ENCODE data around the gene TMEM117. TPM values are rescaled to one million over a fixed set of nuclear protein-coding genes. Genes with fewer than 3 reads are reported as not detected.

Gene TMEM117
- total RNA-seq, 4 donors from 2014 or later: 13.9 to 34.1 (median 29.1) TPM

DNA sequence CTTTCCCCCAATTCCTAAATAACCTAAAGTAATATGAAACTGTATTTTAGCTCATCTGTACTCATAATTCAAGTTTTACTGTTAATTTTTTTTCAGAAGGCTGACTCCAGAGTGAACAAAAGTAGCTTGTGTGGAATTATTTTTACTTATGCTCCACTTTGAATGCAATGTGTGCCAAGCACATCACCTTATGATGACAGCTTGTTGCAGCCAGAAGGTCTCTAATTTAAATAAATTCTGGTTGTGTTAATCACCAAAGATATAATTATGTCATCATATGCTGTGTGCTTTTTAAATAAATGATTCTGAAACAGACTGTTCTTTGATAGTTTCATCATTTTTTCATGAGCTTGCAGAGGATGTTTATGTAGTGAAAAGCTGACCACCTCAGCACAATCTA is 283.1 kb downstream of the TMEM117 start:
- Histone ChIP-seq H3K4me3 (no peak overlapping the region), H3K27me3 (no peaks in the 10 kb centered on the region), H3K9me3 (no peaks in the 10 kb centered on the region), H3K36me3 (no peaks in the 10 kb centered on the region), H3K27ac (no peak overlapping the region), H3K4me1 (no peaks in the 10 kb centered on the region)
- TF ChIP-seq POLR2A (IDR thresholded peaks at IDR 0.05) (no peak), POLR2AphosphoS5 (IDR thresholded peaks at IDR 0.05) (no peak), EP300 (IDR thresholded peaks at IDR 0.05) (no peak)
- TF ChIP-seq, protein P1, sequence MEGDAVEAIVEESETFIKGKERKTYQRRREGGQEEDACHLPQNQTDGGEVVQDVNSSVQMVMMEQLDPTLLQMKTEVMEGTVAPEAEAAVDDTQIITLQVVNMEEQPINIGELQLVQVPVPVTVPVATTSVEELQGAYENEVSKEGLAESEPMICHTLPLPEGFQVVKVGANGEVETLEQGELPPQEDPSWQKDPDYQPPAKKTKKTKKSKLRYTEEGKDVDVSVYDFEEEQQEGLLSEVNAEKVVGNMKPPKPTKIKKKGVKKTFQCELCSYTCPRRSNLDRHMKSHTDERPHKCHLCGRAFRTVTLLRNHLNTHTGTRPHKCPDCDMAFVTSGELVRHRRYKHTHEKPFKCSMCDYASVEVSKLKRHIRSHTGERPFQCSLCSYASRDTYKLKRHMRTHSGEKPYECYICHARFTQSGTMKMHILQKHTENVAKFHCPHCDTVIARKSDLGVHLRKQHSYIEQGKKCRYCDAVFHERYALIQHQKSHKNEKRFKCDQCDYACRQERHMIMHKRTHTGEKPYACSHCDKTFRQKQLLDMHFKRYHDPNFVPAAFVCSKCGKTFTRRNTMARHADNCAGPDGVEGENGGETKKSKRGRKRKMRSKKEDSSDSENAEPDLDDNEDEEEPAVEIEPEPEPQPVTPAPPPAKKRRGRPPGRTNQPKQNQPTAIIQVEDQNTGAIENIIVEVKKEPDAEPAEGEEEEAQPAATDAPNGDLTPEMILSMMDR (IDR thresholded peaks at IDR 0.05): no peak
- no peak for DNase-seq (ENCODE audit: low spot score in 2 of 2)

DNA sequence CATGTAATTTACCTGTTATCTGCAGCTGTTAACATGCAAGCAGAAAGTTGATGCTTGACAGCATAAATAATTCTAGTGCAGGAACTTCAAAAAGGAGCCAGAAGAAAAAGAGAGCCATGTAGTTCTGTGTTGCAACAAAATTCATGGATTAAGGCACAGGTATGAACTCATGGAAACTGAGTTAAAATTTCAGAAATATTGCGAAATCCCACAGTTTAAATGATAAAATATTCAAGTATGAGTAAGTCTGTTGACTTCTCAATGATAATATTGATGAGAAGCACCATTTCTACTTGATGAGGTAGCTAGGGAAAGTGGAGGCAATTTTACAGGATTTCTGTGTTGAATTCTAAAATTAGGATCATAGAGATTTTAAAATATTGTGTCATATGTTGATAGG is 290.9 kb downstream of the TMEM117 start:
- TF ChIP-seq EP300 (IDR thresholded peaks at IDR 0.05) (no peak), POLR2A (IDR thresholded peaks at IDR 0.05) (no peak), POLR2AphosphoS5 (IDR thresholded peaks at IDR 0.05) (no peak)
- TF ChIP-seq, protein P1 (IDR thresholded peaks at IDR 0.05): no peak
- H3K4me1 ChIP-seq: no peaks in the 10 kb centered on the region
- DNase-seq (ENCODE audit: low spot score in 2 of 2): no peak
- H3K4me3 ChIP-seq: no peak overlapping the region
- H3K27ac ChIP-seq: no peak overlapping the region
- no peaks in the 10 kb centered on the region for H3K9me3 ChIP-seq
- no peaks in the 10 kb centered on the region for H3K36me3 ChIP-seq
- no peaks in the 10 kb centered on the region for H3K27me3 ChIP-seq
- WGBS: 93% methylated on average over 1 of the region's 1 CpG

DNA sequence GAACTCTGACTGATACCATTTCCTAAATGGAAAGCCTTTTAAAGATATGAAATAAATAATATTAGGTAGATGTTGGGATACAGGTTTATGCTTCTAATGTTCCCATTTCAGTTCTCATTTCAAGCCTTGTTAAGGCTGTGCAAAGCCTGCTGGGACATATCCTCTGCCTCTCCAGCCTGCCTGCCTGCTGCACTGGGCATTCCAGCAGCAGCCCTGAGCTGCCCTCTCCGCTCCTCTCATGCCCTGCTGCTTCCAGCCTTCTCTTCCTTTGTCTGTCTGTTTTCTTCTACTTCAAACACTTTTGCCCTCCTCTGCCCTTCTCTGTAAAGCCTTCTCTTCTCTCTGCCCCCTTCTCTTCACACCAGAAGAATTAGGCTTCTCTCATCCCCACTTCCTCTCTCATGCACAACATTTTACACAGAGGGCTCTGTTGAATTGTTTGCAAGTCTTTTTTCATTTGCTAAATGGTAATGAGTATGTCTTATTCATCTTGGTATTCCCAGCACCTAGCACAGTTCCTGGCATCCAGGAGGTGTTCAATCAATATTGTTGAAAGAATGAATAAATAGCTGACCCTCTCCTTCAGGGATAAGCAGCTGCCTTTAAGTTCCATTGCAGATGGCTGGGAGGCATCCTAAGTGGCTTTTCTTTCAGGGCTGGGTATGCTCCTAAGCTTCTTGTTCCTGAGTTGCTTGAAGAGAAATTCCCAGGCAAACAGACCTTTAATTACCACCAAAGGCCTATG is 292.3 kb downstream of the TMEM117 start:
- no peaks in the 10 kb centered on the region for H3K27me3 ChIP-seq
- DNase-seq (ENCODE audit: low spot score in 2 of 2): no peak
- WGBS: 93% methylated on average over 1 of the region's 1 CpG
- no peak overlapping the region for H3K4me3 ChIP-seq
- H3K36me3 ChIP-seq: no peaks in the 10 kb centered on the region
- H3K9me3 ChIP-seq: no peaks in the 10 kb centered on the region
- H3K27ac ChIP-seq: no peak overlapping the region
- no peak for TF ChIP-seq EP300 (IDR thresholded peaks at IDR 0.05)
- TF ChIP-seq POLR2A (IDR thresholded peaks at IDR 0.05): no peak
- no peak for TF ChIP-seq POLR2AphosphoS5 (IDR thresholded peaks at IDR 0.05)
- TF ChIP-seq, protein P1 (IDR thresholded peaks at IDR 0.05): no peak
- no peaks in the 10 kb centered on the region for H3K4me1 ChIP-seq

DNA sequence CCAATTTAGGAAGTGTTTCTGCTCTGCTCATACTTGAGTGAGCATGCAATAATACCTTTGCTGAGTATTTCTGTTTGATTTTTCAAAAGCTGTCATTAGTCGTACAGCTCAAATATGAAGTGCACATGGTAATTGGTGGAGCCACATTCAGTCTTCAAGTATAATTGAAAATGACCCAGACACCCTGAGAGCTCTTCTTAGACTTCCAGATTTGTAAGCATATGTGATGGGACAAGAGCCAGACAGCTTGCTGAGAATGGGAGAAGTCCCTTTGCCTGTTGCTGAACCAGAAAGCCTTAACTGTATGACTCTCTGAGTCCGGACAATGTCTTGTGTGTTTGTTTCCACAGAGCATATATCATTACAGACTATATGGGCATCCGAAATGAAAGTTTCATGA is 307.3 kb downstream of the TMEM117 start:
- Histone ChIP-seq H3K4me1 (no peaks in the 10 kb centered on the region), H3K27me3 (no peaks in the 10 kb centered on the region), H3K4me3 (no peak overlapping the region), H3K27ac (no peak overlapping the region), H3K36me3 (no peaks in the 10 kb centered on the region), H3K9me3 (no peaks in the 10 kb centered on the region)
- DNase-seq (ENCODE audit: low spot score in 2 of 2): no peak
- TF ChIP-seq POLR2AphosphoS5 (IDR thresholded peaks at IDR 0.05) (no peak), EP300 (IDR thresholded peaks at IDR 0.05) (no peak), POLR2A (IDR thresholded peaks at IDR 0.05) (no peak)
- WGBS: 84% methylated on average over 3 of the region's 3 CpGs

DNA sequence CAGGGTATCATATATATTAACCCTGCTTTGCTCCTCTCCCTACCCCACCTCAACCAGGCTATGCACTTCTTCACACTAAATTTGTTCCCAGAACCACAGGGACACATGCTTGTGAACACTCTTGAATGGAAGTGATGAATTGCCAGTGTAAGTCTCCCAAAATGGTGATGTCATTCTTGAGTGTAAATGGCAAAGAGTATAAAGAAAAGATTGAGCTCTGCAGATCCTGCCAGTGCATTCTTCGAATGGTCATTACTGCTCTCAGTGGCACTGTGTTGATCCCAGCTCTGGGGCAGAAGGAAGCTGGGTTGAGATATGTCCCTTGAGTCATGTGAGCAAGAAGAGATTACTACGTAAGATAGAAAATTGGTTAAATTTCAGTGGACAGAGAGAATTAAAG is 313.1 kb downstream of the TMEM117 start:
- Histone ChIP-seq H3K9me3 (no peaks in the 10 kb centered on the region), H3K4me3 (no peak overlapping the region), H3K27ac (no peak overlapping the region), H3K36me3 (no peaks in the 10 kb centered on the region), H3K4me1 (no peaks in the 10 kb centered on the region), H3K27me3 (no peaks in the 10 kb centered on the region)
- WGBS: 84% methylated on average over 2 of the region's 2 CpGs
- TF ChIP-seq EP300 (IDR thresholded peaks at IDR 0.05) (no peak), POLR2AphosphoS5 (IDR thresholded peaks at IDR 0.05) (no peak), POLR2A (IDR thresholded peaks at IDR 0.05) (no peak)
- TF ChIP-seq, protein P1 (IDR thresholded peaks at IDR 0.05): no peak
- no peak for DNase-seq (ENCODE audit: low spot score in 2 of 2)
